Stimulated activated CD8-positive, alpha-beta memory T cell treated with anti-CD3 and anti-CD28 coated beads, Interleukin-7, amount 100 ng/mL, for 24 hours (primary cell): ENCODE measurements around the gene DAP3.
"Not testable (repeated sequence)": the region's sequence is repeated elsewhere in the genome, so short reads cannot be mapped to it uniquely, and the experiment has no call there.

Experiments
- DNase-seq: peaks from one replicate; pipeline ENCODE4 v3.0.0-alpha.2; 2020; ENCODE audit warnings: low read depth

Gene DAP3

GRCh38 chr1:155689081-155689607, at the start of gene DAP3:
TSS of gene DAP3 (plus strand) at chr1:155689091. CDS start at chr1:155709780, 20,689 bp downstream.
- not testable (repeated sequence) for DNase-seq

DNA sequence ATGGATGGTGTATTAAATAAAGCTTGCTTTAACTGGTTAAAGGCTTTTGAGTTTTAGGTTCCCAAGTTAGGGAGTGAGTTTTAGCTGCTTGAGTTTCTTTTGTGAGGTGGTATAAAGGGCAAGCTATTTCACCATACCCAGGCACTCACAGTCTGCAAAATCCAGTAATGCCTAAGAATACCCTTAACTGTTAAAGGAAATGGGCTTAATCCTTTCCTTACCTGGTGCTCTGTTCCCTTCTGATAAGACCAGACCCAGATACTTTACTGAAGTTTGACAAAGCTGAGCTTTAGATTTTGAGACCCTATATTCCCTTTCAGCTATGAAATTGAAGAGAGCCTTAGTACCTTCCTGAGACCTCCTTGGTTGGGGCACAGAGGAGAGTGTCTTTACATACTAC, 48.5 kb upstream of the DAP3 start:
- DNase-seq, result no peak

DNA sequence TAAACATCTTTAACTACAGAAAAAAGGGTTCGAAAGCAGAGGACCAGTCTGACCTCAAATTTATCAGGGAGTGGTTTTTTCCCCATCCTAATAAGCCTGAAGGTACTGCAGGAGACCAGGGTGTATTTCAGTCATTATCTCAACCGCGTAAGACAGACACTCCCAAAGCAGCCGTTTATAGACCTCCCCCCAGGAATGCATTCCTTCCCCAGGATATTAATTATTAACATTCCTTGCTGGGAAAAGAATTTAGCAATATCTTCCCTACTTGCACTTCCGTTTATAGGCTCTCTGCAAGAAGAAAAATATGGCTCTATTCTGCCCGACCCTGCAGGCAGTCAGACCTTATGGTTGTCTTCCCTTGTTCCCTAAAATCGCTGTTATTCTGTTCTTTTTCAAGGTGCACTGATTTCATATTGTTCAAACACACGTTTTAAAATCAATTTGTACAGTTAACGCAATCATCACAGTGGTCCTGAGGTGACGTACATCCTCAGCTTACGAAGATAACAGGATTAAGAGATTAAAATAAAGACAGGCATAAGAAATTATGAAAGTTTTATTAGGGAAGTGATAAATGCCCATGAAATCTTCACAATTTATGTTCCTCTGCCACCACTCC, 46.2 kb upstream of the DAP3 start:
- DNase-seq, result not testable (repeated sequence)

DNA sequence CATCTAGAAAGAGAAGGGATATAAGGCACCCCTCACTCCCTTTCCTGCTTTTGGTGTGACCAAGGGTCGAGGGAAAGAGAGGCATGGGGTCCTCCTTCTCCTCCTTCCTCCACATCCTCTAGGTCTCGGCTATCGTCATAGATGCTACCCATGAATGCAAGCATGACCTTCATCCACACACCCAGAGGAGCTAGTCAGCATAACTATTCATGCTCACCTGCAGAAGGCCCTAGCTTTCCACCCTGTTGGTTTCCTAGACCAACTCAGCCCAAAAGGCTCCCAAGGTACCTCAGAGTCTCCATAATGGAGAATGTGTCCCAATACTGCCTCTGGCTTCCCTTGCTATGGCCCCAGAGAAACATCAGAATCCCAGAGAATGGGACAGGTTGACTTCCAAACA, 45.7 kb upstream of the DAP3 start:
- DNase-seq, result no peak

DNA sequence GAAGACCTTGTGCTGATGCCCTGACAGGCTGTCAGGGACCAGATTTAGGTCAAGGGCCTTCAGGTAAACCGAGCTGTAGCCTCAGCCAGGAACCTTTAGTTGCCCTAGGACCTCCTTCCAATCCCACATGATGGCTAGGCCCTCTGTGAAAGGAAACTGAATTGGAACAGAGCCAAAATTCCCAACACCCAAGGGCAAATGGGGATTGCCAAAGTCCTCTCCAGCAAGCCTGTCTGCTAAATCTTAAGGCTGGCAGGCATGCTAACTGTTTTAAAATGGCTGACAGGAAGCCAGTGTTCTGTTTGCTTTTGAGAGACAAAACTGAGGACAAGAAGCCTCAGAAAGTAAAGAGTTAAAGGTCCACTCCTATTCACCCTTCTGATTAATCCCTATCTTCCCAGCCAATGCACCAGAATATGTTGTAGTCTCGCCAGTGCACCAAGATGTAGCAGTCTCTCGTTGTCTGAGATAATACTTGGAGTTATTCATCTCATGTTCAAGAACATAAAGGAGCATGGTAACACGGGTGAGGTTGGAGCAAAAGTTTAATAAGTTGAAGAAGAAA, 43.8 kb upstream of the DAP3 start:
- no peak for DNase-seq

DNA sequence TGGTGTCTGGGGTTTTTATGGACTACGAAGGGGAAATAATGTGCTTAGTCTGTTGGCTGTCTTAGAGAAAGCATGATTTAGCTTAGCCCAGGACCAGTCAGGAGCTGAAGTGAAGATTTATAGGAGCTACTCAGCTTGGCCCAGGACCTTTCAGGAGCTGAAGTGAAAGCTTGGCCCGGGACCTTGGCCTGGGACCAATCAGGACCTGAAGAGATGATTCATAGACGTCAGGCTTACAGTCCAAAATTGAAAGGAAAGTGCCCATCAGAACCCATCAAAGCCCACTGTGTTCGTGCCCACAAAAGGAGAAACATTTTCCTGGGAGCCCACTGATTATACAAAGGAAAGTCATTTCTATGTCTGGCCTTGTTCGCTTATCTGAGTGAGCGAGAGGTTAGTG, 43.2 kb upstream of the DAP3 start:
- DNase-seq, result no peak

DNA sequence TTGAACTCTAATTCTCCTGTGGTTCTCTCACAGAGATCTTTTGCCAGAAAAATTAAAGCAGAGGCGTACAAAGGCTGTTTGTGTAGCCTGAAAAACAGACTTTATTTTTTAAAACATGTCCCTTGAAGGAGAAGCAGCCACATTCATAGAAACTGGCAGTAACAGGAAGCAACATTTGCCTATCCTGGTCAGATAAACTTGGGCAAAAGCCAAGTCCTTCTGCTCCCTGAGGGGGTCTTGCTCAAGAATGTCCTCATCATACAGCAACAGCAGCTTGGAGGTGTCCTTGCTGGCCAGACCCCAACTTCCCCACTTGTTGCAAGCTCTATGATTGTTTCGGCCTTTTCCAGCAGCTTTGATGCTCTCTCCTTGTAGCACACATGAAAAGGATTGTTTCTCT, 42.6 kb upstream of the DAP3 start:
- no peak for DNase-seq

DNA sequence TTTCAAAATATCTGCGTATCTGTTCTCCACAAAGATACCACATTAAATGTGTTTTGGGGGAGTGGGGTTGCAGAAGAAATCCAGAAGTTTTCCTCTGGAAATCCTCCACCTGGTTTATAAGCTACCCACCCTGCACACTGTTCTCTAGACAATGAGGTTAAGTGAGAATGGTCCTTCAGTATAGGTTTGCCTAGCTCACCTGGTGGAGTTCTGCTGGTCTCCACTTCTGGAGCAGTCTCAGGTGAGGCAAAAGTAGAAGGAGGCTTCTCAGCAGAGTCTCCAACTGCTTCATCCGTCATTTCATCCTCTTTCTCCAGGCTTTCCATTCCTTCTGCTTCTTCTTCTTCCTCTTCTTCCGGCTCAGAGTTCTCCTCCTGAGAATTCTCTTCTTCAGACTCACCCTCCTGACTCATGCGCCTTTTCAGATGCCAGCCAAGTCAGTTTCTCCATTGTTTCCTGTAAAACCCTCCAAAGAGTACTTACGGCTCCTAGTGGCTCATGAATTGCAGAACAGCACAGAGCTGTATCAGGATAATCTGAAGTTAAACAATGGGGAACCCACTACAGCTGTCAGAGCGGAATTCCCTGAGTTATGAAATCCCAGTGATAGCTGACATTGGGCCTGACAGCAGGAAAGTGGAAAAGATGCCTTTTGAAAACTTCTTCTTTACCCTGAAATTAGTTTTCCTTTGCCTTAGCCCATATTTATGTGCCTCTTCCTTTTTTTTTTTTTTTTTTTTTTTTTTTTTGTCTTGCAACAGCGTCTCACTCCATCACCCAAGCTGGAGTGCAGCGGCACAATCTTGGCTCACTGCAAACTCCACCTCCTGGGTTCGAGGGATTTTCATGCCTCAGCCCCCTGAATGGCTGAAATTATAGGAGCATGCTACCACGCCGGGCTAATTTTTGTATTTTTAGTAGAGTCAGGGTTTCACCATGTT, 40.4 kb upstream of the DAP3 start:
- DNase-seq, result no peak

DNA sequence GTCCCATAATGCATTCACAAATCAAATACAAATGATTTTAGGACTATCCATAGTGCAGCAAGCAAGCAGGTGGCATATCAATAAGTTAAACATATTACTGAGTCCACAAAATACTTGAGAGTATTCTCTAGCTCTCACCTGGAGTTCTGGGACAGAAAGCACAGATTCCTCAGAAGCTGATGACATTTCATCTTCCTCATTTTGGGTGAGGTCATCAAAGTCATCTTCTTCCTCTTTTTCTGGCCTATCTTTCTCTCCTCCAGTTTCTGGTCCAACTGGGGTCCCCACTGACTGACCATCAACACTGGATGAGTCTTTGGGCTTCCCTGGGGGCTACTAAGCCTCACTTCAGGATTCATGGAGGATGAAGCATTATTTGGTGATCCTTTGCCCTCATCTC, 39.2 kb upstream of the DAP3 start:
- DNase-seq, result no peak

GRCh38 chr1:155650231-155650757, 38.6 kb upstream of the DAP3 start:
- no peak for DNase-seq

- DNase-seq, result no peak
These were observed 36.8 kb upstream of the DAP3 start for GRCh38 chr1:155651861-155652661.

GRCh38 chr1:155652951-155653350, 35.9 kb upstream of the DAP3 start:
- no peak for DNase-seq

- DNase-seq, result no peak
These were observed 31.4 kb upstream of the DAP3 start for GRCh38 chr1:155657463-155657862.

GRCh38 chr1:155661239-155661638, 27.7 kb upstream of the DAP3 start:
- DNase-seq, result not testable (repeated sequence)

DNA sequence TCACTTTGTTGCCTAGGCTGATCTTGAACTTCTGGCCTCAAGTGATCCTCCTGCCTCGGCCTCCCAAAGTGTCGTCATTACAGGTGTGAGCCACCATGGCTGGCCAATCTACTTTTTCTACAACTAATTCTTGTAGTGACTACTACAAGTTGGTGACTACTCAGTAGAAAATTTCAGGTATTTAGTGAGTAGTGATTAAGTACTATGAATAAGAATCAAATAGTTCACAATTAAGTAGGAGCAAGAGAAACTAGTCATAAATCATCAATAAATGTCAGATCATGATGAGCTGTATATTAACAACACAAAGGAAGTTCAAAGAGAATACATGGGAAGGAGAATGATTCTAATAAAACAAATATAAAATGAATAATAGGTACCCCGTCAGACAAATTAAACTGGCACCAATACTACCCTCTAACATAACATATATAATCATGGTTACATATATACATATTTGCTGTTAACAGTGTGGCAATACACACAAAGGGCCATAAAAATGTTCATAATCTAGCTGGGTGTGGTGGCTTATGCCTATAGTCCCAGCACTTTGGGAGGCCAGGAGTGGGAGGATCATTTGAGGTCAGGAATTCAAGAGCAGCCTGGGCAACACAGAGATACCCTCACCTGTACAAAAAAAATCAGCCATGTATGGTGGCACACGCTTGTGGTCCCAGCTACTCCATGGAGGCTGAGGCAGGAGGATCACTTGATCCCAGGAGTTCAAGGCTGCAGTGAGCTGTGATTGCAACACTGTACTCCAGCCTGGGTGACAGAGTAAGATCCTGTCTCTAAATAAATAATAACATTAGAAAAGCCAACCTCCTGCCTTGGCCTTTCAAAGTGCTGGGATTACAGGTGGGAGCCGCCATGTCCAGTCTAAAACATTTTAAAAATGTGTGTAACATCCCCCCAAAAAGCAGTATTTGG, 19.4 kb upstream of the DAP3 start:
- DNase-seq, result no peak

GRCh38 chr1:155671750-155672149, 17.1 kb upstream of the DAP3 start:
- DNase-seq, result no peak

DNA sequence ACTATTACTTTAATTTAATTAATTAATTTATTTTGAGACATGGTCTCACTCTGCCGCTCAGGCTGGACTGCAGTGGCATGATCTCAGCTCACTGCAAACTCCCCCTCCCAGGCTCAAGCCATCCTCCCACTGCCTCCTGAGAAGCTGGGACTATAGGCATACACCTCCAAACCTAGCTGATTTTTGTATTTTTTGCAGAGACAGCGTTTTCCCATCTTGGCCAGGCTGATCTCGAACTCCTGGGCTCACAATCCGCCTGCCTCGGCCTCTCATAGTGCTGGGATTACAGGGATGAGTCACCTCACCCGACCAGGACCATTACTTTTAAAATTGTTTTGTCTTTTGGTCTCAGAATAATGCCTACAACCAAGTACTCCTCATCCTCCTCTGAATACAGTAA, 15.9 kb upstream of the DAP3 start:
- DNase-seq, result no peak

DNA sequence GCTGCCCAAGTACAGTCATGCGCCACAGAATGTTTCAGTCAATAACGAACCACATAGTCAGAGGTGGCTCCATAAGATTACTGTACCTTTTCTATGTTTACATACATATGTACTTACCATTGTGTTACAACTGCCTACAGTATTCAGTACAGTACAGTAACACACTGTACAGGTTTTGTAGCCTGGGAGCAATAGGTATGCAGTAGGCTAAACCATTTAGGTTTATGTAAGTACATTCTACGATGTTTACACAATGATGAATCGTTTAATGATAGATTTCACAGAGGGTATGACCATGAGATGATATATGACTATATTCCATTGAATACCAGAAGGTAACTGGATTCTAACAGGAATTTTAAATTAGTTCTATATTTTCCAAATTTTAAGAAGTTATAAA, 10.9 kb upstream of the DAP3 start:
- DNase-seq, result no peak

DNA sequence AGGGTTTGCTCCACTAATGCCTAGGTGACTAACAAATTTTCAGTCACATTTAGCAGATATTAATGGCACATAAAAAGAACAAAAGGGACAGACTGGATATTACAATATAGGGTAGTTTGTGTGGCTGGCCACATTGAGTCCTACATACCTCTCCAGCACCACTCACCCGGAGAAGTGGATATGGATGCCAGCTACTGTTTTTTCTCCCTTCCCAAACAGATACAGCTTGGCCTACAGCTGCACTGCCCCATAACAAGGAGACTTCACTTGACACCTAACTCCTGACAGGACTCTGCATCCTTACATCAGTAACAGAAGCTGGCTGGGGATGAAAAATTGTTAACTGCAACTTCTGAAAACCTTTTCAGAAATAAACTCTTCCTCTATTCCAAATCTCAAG, 9.9 kb upstream of the DAP3 start:
- DNase-seq, result not testable (repeated sequence)

DNA sequence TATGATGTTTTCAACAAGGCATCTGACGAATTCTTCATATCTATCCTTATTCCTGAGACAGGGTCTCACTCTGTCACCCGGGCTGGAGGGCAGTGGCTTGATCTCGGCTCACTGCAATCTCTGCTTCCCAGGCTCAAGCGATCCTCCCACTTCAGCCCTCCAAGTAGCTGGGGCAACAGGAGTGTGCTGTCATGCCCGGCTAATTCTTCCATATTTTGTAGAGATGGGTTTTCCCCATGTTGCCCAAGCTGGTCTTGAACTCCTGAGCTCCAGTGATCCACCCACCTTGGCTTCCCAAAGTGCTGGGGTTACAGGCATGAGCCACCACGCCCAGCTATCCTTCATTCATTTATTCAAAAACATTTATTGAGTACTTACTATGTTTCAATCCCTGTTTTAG, 8.4 kb upstream of the DAP3 start:
- no peak for DNase-seq

DNA sequence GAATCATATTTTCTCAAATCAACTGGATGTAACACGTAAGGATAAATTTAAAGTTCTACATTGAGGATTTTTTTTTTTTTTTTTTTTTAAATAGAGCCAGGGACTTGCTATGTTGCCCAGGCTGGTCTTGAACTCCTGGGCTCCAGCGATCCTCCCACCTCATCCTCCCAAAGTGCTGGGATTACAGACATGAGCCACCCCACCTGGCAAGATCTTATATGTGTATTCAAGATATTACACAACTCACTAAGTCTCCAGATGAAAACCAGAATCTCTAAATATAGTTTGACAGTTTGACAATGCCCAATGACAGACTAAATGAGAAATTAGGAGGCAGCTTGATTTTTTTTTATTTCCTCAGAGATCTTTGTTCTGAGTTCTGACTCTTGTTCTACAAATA, 7.1 kb upstream of the DAP3 start:
- no peak for DNase-seq
